Measurements from ENCODE around the gene IRF2BP2.

DNA sequence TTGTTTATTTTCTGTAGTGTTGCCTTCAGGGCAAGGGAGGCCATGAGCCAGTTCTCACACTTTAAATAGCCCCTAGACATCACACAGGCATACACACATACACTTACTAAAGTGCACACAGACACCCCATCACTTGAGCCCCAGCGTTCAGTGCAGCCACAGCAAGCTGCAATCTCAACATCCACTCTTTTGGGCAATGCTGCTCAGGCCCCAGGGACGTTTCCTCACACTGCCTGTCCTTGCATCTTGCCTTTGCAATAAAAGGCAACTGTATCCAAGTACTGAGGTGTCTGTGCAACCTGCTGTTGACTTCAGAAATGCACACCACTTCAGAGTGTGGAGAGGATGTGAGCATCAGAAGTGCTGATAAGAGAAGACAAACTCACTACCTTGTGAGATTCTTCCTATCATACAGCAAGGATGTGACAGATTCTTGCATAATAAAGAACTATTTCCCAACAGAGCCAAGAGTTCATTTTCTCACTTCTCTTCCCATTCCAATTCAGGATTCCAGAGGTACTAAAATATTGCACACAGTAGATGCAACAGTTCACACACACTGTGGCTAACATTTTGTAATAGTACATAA lies 36.2 kb downstream of the IRF2BP2 start:
- TF ChIP-seq, protein P1, sequence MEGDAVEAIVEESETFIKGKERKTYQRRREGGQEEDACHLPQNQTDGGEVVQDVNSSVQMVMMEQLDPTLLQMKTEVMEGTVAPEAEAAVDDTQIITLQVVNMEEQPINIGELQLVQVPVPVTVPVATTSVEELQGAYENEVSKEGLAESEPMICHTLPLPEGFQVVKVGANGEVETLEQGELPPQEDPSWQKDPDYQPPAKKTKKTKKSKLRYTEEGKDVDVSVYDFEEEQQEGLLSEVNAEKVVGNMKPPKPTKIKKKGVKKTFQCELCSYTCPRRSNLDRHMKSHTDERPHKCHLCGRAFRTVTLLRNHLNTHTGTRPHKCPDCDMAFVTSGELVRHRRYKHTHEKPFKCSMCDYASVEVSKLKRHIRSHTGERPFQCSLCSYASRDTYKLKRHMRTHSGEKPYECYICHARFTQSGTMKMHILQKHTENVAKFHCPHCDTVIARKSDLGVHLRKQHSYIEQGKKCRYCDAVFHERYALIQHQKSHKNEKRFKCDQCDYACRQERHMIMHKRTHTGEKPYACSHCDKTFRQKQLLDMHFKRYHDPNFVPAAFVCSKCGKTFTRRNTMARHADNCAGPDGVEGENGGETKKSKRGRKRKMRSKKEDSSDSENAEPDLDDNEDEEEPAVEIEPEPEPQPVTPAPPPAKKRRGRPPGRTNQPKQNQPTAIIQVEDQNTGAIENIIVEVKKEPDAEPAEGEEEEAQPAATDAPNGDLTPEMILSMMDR (IDR thresholded peaks at IDR 0.05) = no peak
- no peak for TF ChIP-seq POLR2A (IDR thresholded peaks at IDR 0.05)

Data from thyroid gland (tissue), 4 donors.